ENCODE results near the gene ACER2. TPM values are rescaled to one million over a fixed set of nuclear protein-coding genes. Genes with fewer than 3 reads are reported as not detected.
A peak's percentile ranks its signal among the peaks of the same experiment; 100 is the strongest.

Gene ACER2
- polyA plus RNA-seq, 1 donor (not counting 4 experiments of a cell fraction or from before 2014, with no cell fraction given), result 4.2 TPM

- no peaks in the 10 kb centered on the region for H3K9me3 ChIP-seq (ENCODE audit: control insufficient read depth, low read depth, low read length)
- H3K36me3 ChIP-seq (ENCODE audit: control insufficient read depth in 2 of 2, extremely low read depth in 1 of 2, insufficient read depth in 2 of 2, low read length in 2 of 2), result no peaks in the 10 kb centered on the region
- no peaks in the 10 kb centered on the region for H3K79me2 ChIP-seq (ENCODE audit: control insufficient read depth, insufficient read depth, low read length)
- TF ChIP-seq CTCF (optimal IDR thresholded peaks at IDR 0.05 in 1 of 3, IDR thresholded peaks at IDR 0.05 in 1 of 3, conservative IDR thresholded peaks at IDR 0.05 in 1 of 3; ENCODE audit: extremely low read depth in 1 of 3, insufficient read depth in 2 of 3, low read length in 3 of 3), result no peak
- no peak for TF ChIP-seq EZH2 (IDR thresholded peaks at IDR 0.05; ENCODE audit: low read length)
- no peak overlapping the region for H3K27ac ChIP-seq (ENCODE audit: control insufficient read depth, insufficient read depth, low read length)
- no peak for DNase-seq (ENCODE audit: low read depth, low spot score)
- H2AFZ ChIP-seq (ENCODE audit: control insufficient read depth, low read length), result no peak overlapping the region
- no peaks in the 10 kb centered on the region for H4K20me1 ChIP-seq (ENCODE audit: control insufficient read depth, extremely low read depth, insufficient read depth, low read length)
- H3K27me3 ChIP-seq (ENCODE audit: control insufficient read depth, extremely low read depth, insufficient read depth, low read length), result no peaks in the 10 kb centered on the region
- H3K4me3 ChIP-seq (ENCODE audit: control insufficient read depth in 2 of 3, extremely low read depth in 1 of 3, insufficient read depth in 2 of 3, low read depth in 1 of 3, low read length in 3 of 3), result peak overlapping the region in 1 of 3 experiments; percentile 47
- H3K4me1 ChIP-seq (ENCODE audit: control insufficient read depth, extremely low read depth, insufficient read depth, low read length), result peaks cover 19% of the 10 kb centered on the region
- dilution Hi-C loops (cut with MboI; ENCODE audit: extremely low pct_ligation_motif_present, low sequenced_read_pairs), result no loop called here
- FAIRE-seq, result no peak
- H3K4me2 ChIP-seq (ENCODE audit: control insufficient read depth, extremely low read depth, insufficient read depth, low read depth, low read length), result peak overlapping the region; percentile 89
- no peak overlapping the region for H3K9ac ChIP-seq (ENCODE audit: control insufficient read depth, extremely low read depth, insufficient read depth, low read length)
- H3K9me1 ChIP-seq (ENCODE audit: control insufficient read depth, extremely low read depth, insufficient read depth, low read length), result no peaks in the 10 kb centered on the region
Observed at GRCh38 chr9:19408316-19408692, 505 bp upstream of the ACER2 start.

DNA sequence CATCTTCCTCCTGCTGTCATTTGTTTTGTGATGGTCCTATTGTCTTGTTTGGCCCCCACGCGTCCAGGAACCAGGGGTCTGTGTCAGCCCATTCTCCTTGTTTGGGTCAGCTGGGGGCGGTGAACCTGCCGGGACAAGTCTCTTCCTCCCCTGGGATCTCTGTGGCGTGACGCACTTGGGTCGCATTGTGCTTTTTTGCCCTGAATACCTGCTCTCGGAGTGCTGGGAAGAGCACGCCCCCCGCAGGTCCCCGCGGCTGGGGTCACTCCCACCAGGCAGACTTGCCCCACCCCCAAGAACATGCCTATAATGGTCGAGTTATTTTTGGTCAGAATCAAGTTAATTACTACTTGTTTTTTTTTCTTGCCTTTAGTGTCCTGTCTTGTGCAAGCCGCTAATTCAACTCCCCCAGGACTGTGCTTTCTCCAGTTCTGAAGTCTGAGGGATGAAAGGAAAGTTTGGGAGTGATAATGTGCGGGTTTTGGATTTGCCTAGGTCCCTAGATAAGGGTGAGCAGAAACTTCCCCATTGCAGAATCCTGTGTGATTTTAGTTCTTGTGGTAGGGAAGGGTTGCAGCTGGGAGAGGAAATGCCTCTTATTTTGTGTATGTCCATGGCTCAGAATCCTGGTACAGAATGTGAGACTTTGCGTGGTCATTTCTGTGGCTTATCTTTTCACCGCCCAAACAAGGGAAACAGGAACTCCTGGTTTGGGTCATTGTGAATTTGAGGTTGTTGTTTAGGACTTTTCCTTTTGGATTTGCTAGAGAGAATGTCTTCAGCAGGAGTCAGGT, 789 bp downstream of the ACER2 start:
- no peaks in the 10 kb centered on the region for H3K9me3 ChIP-seq (ENCODE audit: control insufficient read depth, low read depth, low read length)
- H3K4me1 ChIP-seq (ENCODE audit: control insufficient read depth, extremely low read depth, insufficient read depth, low read length), result peaks cover 15% of the 10 kb centered on the region
- H3K36me3 ChIP-seq (ENCODE audit: control insufficient read depth in 2 of 2, extremely low read depth in 1 of 2, insufficient read depth in 2 of 2, low read length in 2 of 2), result no peaks in the 10 kb centered on the region
- peak overlapping the region; percentile 62 for H3K9ac ChIP-seq (ENCODE audit: control insufficient read depth, extremely low read depth, insufficient read depth, low read length)
- FAIRE-seq (no peak), DNase-seq (ENCODE audit: low read depth, low spot score) (no peak)
- no peaks in the 10 kb centered on the region for H3K27me3 ChIP-seq (ENCODE audit: control insufficient read depth, extremely low read depth, insufficient read depth, low read length)
- dilution Hi-C loops (cut with MboI; ENCODE audit: extremely low pct_ligation_motif_present, low sequenced_read_pairs), result no loop called here
- H4K20me1 ChIP-seq (ENCODE audit: control insufficient read depth, extremely low read depth, insufficient read depth, low read length), result no peaks in the 10 kb centered on the region
- no peaks in the 10 kb centered on the region for H3K79me2 ChIP-seq (ENCODE audit: control insufficient read depth, insufficient read depth, low read length)
- peak overlapping the region; percentile 89 for H3K4me2 ChIP-seq (ENCODE audit: control insufficient read depth, extremely low read depth, insufficient read depth, low read depth, low read length)
- TF ChIP-seq CTCF (optimal IDR thresholded peaks at IDR 0.05 in 1 of 3, IDR thresholded peaks at IDR 0.05 in 1 of 3, conservative IDR thresholded peaks at IDR 0.05 in 1 of 3; ENCODE audit: extremely low read depth in 1 of 3, insufficient read depth in 2 of 3, low read length in 3 of 3) (peak in 1 of 3 experiments; percentile 29), EZH2 (IDR thresholded peaks at IDR 0.05; ENCODE audit: low read length) (no peak)
- H2AFZ ChIP-seq (ENCODE audit: control insufficient read depth, low read length), result peak overlapping the region; percentile 90
- no peaks in the 10 kb centered on the region for H3K9me1 ChIP-seq (ENCODE audit: control insufficient read depth, extremely low read depth, insufficient read depth, low read length)
- no peak overlapping the region for H3K27ac ChIP-seq (ENCODE audit: control insufficient read depth, insufficient read depth, low read length)
- peak overlapping the region; percentile 47 to 79 (median 60) for H3K4me3 ChIP-seq (ENCODE audit: control insufficient read depth in 2 of 3, extremely low read depth in 1 of 3, insufficient read depth in 2 of 3, low read depth in 1 of 3, low read length in 3 of 3)

Data from keratinocyte (primary cell).